IMR-90 (cell line): ENCODE results near the gene TTC9C. TPM values are rescaled to one million over a fixed set of nuclear protein-coding genes. Genes with fewer than 3 reads are reported as not detected.

Experiments
- ATAC-seq: fragments of 200-7000 bp; cut with Tn5 transposase; 2 replicates; pipeline ENCODE4 v1.9.1; 2020; ENCODE audit warnings: low read depth, mild to moderate bottlenecking, moderate library complexity
- BruUV-seq: library from RNA; stranded (reverse); fragments of 400-500 nt; replicated peaks from 2 replicates; lab custom pipeline; 2021; lab: Mats Ljungman, UMichigan
- CTCF ChIA-PET: fragments of 300-600 bp; formaldehyde crosslinking; extraction: SDS; loops from one replicate; lab custom pipeline; 2021; ENCODE audit warnings: antibody characterized with exemption; lab: Yijun Ruan, JAX
- POLR2A ChIA-PET: fragments of 300-600 bp; sonication (Branson Sonifier 250); formaldehyde crosslinking; loops from one replicate; lab custom pipeline; 2022; ENCODE audit warnings: antibody characterized with exemption; ENCODE audit not compliant: unreplicated experiment; lab: Charles Lee
- DNase-seq: peaks from one replicate; pipeline ENCODE4 v3.0.0; 2013
- H2AFZ ChIP-seq: replicated peaks from 2 replicates; pipeline ENCODE3; 2013; ENCODE audit warnings: low read length, mild to moderate bottlenecking; ENCODE audit not compliant: poor library complexity
- H2AK5ac ChIP-seq: 2 replicates; pipeline ENCODE4 v1.6.1; 2013; ENCODE audit warnings: low read depth, low read length, inconsistent platforms
- H2AK9ac ChIP-seq: replicated peaks from 2 replicates; pipeline ENCODE3; 2013; ENCODE audit warnings: mild to moderate bottlenecking, low read depth, low read length, moderate library complexity; ENCODE audit not compliant: poor library complexity
- H2BK120ac ChIP-seq: 2 replicates; pipeline ENCODE4 v1.6.1; 2013; ENCODE audit warnings: low read depth, low read length, inconsistent platforms
- H2BK15ac ChIP-seq: 3 replicates; pipeline ENCODE4 v1.6.1; 2013; ENCODE audit warnings: low read depth, low read length, inconsistent platforms
- H2BK20ac ChIP-seq: 2 replicates; pipeline ENCODE4 v1.6.1; 2013; ENCODE audit warnings: low read depth, mild to moderate bottlenecking, inconsistent platforms, low read length, moderate library complexity
- H2BK5ac ChIP-seq: 2 replicates; pipeline ENCODE4 v1.6.1; 2013; ENCODE audit warnings: mild to moderate bottlenecking, low read depth, low read length, inconsistent platforms; ENCODE audit not compliant: poor library complexity, severe bottlenecking
- H3K14ac ChIP-seq: replicated peaks from 2 replicates; pipeline ENCODE4 v1.6.1; 2013; ENCODE audit warnings: low read depth, low read length, inconsistent platforms
- H3K18ac ChIP-seq: 2 replicates; pipeline ENCODE4 v1.6.1; 2013; ENCODE audit warnings: low read depth, low read length, control low read depth
- H3K23ac ChIP-seq: 2 replicates; pipeline ENCODE4 v1.6.1; 2013; ENCODE audit warnings: low read depth, low read length, inconsistent platforms
- H3K27ac ChIP-seq: 2 replicates; pipeline ENCODE4 v1.5.1; 2013; ENCODE audit warnings: mild to moderate bottlenecking, control low read depth, low read length; ENCODE audit not compliant: insufficient read depth
- H3K27me3 ChIP-seq: 2 replicates; pipeline ENCODE4 v1.6.1; 2013; ENCODE audit warnings: low read length; ENCODE audit not compliant: control insufficient read depth, insufficient read depth
- H3K36me3 ChIP-seq: 2 replicates; pipeline ENCODE4 v1.6.1; 2013; ENCODE audit warnings: low read length, mixed read lengths; ENCODE audit not compliant: control insufficient read depth, insufficient read depth
- H3K4ac ChIP-seq: 2 replicates; pipeline ENCODE4 v1.6.1; 2013; ENCODE audit warnings: low read depth, low read length, inconsistent platforms
- H3K4me1 ChIP-seq: 2 replicates; pipeline ENCODE4 v1.6.1; 2013; ENCODE audit warnings: low read length, mixed read lengths; ENCODE audit not compliant: control insufficient read depth, insufficient read depth
- H3K4me2 ChIP-seq: 2 replicates; pipeline ENCODE4 v1.6.1; 2013; ENCODE audit warnings: low read depth, mild to moderate bottlenecking, control low read depth, low read length, moderate library complexity
- H3K4me3 ChIP-seq: 2 replicates; pipeline ENCODE4 v1.5.1; 2013; ENCODE audit warnings: low read depth, mild to moderate bottlenecking, control low read depth, low read length, moderate library complexity; ENCODE audit not compliant: insufficient read depth
- H3K56ac ChIP-seq: 2 replicates; pipeline ENCODE4 v1.6.1; 2013; ENCODE audit warnings: low read length, inconsistent platforms; ENCODE audit not compliant: insufficient read depth; ENCODE audit errors: extremely low read depth
- H3K79me1 ChIP-seq, 2 experiments: 2 replicates each; pipeline ENCODE4 v1.6.1; 2013; ENCODE audit warnings: low read length in 2 of 2, inconsistent platforms in 1 of 2, low read depth in 1 of 2
- H3K9ac ChIP-seq: 2 replicates; pipeline ENCODE4 v1.6.1; 2013; ENCODE audit warnings: low read depth, low read length, control low read depth
- H3K9me1 ChIP-seq: 2 replicates; pipeline ENCODE4 v1.6.1; 2013; ENCODE audit warnings: low read length, inconsistent platforms; ENCODE audit not compliant: insufficient read depth
- H3K9me3 ChIP-seq: 2 replicates; pipeline ENCODE4 v1.6.1; 2013; ENCODE audit warnings: low read length; ENCODE audit not compliant: control insufficient read depth, insufficient read depth
- H4K20me1 ChIP-seq: 2 replicates; pipeline ENCODE4 v1.6.1; 2013; ENCODE audit warnings: low read length, inconsistent platforms; ENCODE audit not compliant: insufficient read depth
- H4K5ac ChIP-seq: 2 replicates; pipeline ENCODE4 v1.6.1; 2013; ENCODE audit warnings: mild to moderate bottlenecking, low read depth, low read length, control low read depth
- H4K8ac ChIP-seq, 2 experiments: 2 replicates each; pipeline ENCODE4 v1.6.1; 2013; ENCODE audit warnings: low read depth in 2 of 2, low read length in 2 of 2, control low read depth in 1 of 2, inconsistent platforms in 1 of 2
- H4K91ac ChIP-seq: 2 replicates; pipeline ENCODE4 v1.6.1; 2013; ENCODE audit warnings: low read depth, low read length, inconsistent platforms; ENCODE audit not compliant: insufficient read depth
- BHLHE40 ChIP-seq: fragments of 150-350 bp; IDR thresholded peaks from 2 replicates; pipeline ENCODE4 v1.6.1; 2016; ENCODE audit warnings: mild to moderate bottlenecking, low read depth, low read length
- CEBPB ChIP-seq: IDR thresholded peaks from 2 replicates; pipeline ENCODE4 v1.6.1; 2012; ENCODE audit warnings: low read depth, low read length, improper control_type of control experiment
- CHD1 ChIP-seq: IDR thresholded peaks from 2 replicates; pipeline ENCODE4 v1.6.1; 2012; ENCODE audit warnings: low read depth, low read length, improper control_type of control experiment
- CTCF ChIP-seq: conservative IDR thresholded peaks from 2 replicates; pipeline ENCODE4 v1.5.1; 2012; ENCODE audit warnings: mild to moderate bottlenecking, low read depth, low read length, improper control_type of control experiment
- ELK1 ChIP-seq: fragments of 150-350 bp; IDR thresholded peaks from 2 replicates; pipeline ENCODE4 v1.6.1; 2016; ENCODE audit warnings: low read depth, mild to moderate bottlenecking, low read length, moderate library complexity, borderline replicate concordance
- FOS ChIP-seq: fragments of 150-350 bp; IDR thresholded peaks from 2 replicates; pipeline ENCODE4 v1.6.1; 2016; ENCODE audit warnings: low read depth, low read length
- MAFK ChIP-seq: IDR thresholded peaks from 2 replicates; pipeline ENCODE4 v1.6.1; 2012; ENCODE audit warnings: low read depth, low read length, improper control_type of control experiment
- MAZ ChIP-seq: IDR thresholded peaks from 2 replicates; pipeline ENCODE4 v1.6.1; 2012; ENCODE audit warnings: low read depth, mild to moderate bottlenecking, low read length, improper control_type of control experiment, moderate library complexity, borderline replicate concordance
- MXI1 ChIP-seq: IDR thresholded peaks from 2 replicates; pipeline ENCODE4 v1.6.1; 2012; ENCODE audit warnings: low read depth, mild to moderate bottlenecking, low read length, moderate library complexity, borderline replicate concordance
- NFE2L2 ChIP-seq: fragments of 150-350 bp; IDR thresholded peaks from 2 replicates; pipeline ENCODE4 v1.6.1; 2016; ENCODE audit warnings: low read depth, mild to moderate bottlenecking, low read length
- POLR2A ChIP-seq: IDR thresholded peaks from 2 replicates; pipeline ENCODE4 v1.6.1; 2012; ENCODE audit warnings: mild to moderate bottlenecking, low read depth, low read length
- RAD21 ChIP-seq: IDR thresholded peaks from 2 replicates; pipeline ENCODE4 v1.6.1; 2012; ENCODE audit warnings: low read length, improper control_type of control experiment
- RCOR1 ChIP-seq: IDR thresholded peaks from 2 replicates; pipeline ENCODE4 v1.6.1; 2012; ENCODE audit warnings: mild to moderate bottlenecking, low read length, improper control_type of control experiment; ENCODE audit not compliant: insufficient replicate concordance
- RFX5 ChIP-seq: IDR thresholded peaks from 2 replicates; pipeline ENCODE4 v1.8.0; 2012; ENCODE audit warnings: low read depth, mild to moderate bottlenecking, low read length, moderate library complexity
- SMC3 ChIP-seq: fragments of 150-350 bp; IDR thresholded peaks from 2 replicates; pipeline ENCODE4 v1.6.1; 2016; ENCODE audit warnings: low read depth, mild to moderate bottlenecking, antibody characterized with exemption, low read length, moderate library complexity
- USF2 ChIP-seq: fragments of 150-350 bp; IDR thresholded peaks from 2 replicates; pipeline ENCODE4 v1.6.1; 2017; ENCODE audit warnings: mild to moderate bottlenecking, antibody characterized with exemption, low read length, low read depth
- WGBS, 2 experiments: methylation state at CpG; one replicate each; pipeline versions ENCODE4 v1.1.5 to v1.1.7; 2013; ENCODE audit warnings: missing lambda C conversion rate in 2 of 2; ENCODE audit not compliant: insufficient read length in 1 of 2; ENCODE audit errors: extremely low coverage in 2 of 2; 5-methylcytosine and 5-hydroxymethylcytosine counted together
- dilution Hi-C: fragments of 300-500 bp; cut with HindIII; formaldehyde crosslinking; loops from one replicate; pipeline ENCODE4 v1.14.3; 2018; ENCODE audit warnings: low sequenced_read_pairs; ENCODE audit not compliant: unreplicated experiment
- in situ Hi-C: fragments of 300-500 bp; cut with MboI; formaldehyde crosslinking; loops from 3 replicates; pipeline ENCODE4 v1.14.3; 2019; ENCODE audit warnings: low sequenced_read_pairs, inconsistent platforms, mixed read lengths
- intact Hi-C: fragments of 100-400 bp; cut with micrococcal nuclease; formaldehyde crosslinking; loops from 2 replicates; pipeline ENCODE4 v1.10.0; 2022
- polyA plus RNA-seq, 3 experiments: library from polyadenylated mRNA; depleted of rRNA; stranded (reverse); fragments of >200 nt; gene quantifications; 2 replicates each; pipeline ENCODE4 v1.2.3, GENCODE V29; 2012; ENCODE audit warnings: low replicate concordance in 1 of 3
- total RNA-seq: library from RNA; depleted of rRNA; stranded (reverse); fragments of >200 nt; gene quantifications from 2 replicates; pipeline ENCODE4 v1.2.3, GENCODE V29; 2012

TTC9C gene
- total and polyA plus RNA-seq, 2 of the 4 experiments (the other 2 are of a cell fraction), result 32.9 to 37.1 TPM

- no peak overlapping the region for H3K4me3 ChIP-seq
- H4K91ac ChIP-seq, result no peak overlapping the region
- H3K56ac ChIP-seq, result no peak overlapping the region
- H3K4me2 ChIP-seq, result no peak overlapping the region
- no peak overlapping the region for H3K9ac ChIP-seq
- H3K27me3 ChIP-seq, result no peaks in the 10 kb centered on the region
- H2AFZ ChIP-seq, result no peak overlapping the region
- no peak overlapping the region for H3K23ac ChIP-seq
- intact Hi-C loops, result no loop called here
- H3K4ac ChIP-seq, result no peak overlapping the region
- H3K18ac ChIP-seq, result no peak overlapping the region
- ATAC-seq (no peak), DNase-seq (no peak)
- in situ Hi-C loops, result no loop called here
- H4K20me1 ChIP-seq, result no peaks in the 10 kb centered on the region
- H3K79me1 ChIP-seq, result peaks cover 5 to 19% of the 10 kb centered on the region in 2 experiments; a peak in 3 of 4 replicates
- dilution Hi-C loops, result no loop called here
- no peak overlapping the region for H2BK20ac ChIP-seq
- H2AK9ac ChIP-seq, result no peak overlapping the region
- H3K4me1 ChIP-seq, result peaks cover 8% of the 10 kb centered on the region
- peaks cover 4% of the 10 kb centered on the region; the same call in 1 of the 2 replicates for H3K9me1 ChIP-seq
- peaks cover 4% of the 10 kb centered on the region for H3K36me3 ChIP-seq
- no peak for TF ChIP-seq MXI1
- TF ChIP-seq CHD1, result no peak
- no peak for TF ChIP-seq RAD21
- no peak for TF ChIP-seq MAZ
- TF ChIP-seq USF2, result no peak
- TF ChIP-seq NFE2L2, result no peak
- no peak for TF ChIP-seq RFX5
- TF ChIP-seq BHLHE40, result no peak
- no peak for TF ChIP-seq SMC3
- no peak for TF ChIP-seq CEBPB
- TF ChIP-seq CTCF, result no peak
- TF ChIP-seq FOS, result no peak
- no peak for TF ChIP-seq RCOR1
- TF ChIP-seq POLR2A, result no peak
- TF ChIP-seq ELK1, result no peak
- no peak for TF ChIP-seq MAFK
- ChIA-PET POLR2A (no interaction called here), CTCF (no interaction called here)
- H4K5ac ChIP-seq, result no peak overlapping the region
- no peak overlapping the region for H4K8ac ChIP-seq
- no peak overlapping the region for H2BK120ac ChIP-seq
- 84% methylated on average over 3 of the region's 7 CpGs; no CpG with 5 or more reads in 1 of the 2 experiments for WGBS, 2 experiments
- no peaks in the 10 kb centered on the region for H3K9me3 ChIP-seq
- H2BK5ac ChIP-seq, result no peak overlapping the region
- BruUV-seq, result no TSS peak
- H2BK15ac ChIP-seq, result no peak overlapping the region
- no peak overlapping the region for H3K14ac ChIP-seq
- peak overlapping the region; percentile 16; the same call in 1 of the 2 replicates for H2AK5ac ChIP-seq
- no peak overlapping the region for H3K27ac ChIP-seq
Observed at GRCh38 chr11:62682518-62682917, 45.8 kb upstream of the TTC9C start.
